B cell (primary cell): Measurements from ENCODE around the gene ZNF660. TPM values are rescaled to one million over a fixed set of nuclear protein-coding genes. Genes with fewer than 3 reads are reported as not detected.

Source experiments
- ATAC-seq: fragments of 200-7000 bp; cut with Tn5 transposase; one replicate; pipeline ENCODE4 v1.10.0; 2021; ENCODE audit warnings: low read depth, mild to moderate bottlenecking, moderate number of reproducible peaks, moderate library complexity
- CTCF ChIA-PET: fragments of 350-600 bp; sonication (Branson Sonifier 250); formaldehyde crosslinking; loops from one replicate; lab custom pipeline; 2021; ENCODE audit warnings: antibody characterized with exemption, inconsistent platforms; lab: Charles Lee
- POLR2A ChIA-PET: fragments of 350-600 bp; sonication (Branson Sonifier 250); formaldehyde crosslinking; loops from one replicate; lab custom pipeline; 2021; ENCODE audit warnings: antibody characterized with exemption; lab: Charles Lee
- DNase-seq: peaks from one replicate; pipeline ENCODE4 v3.0.0; 2013
- H2AFZ ChIP-seq: 2 replicates; pipeline ENCODE4 v1.6.1; 2012; ENCODE audit warnings: mild to moderate bottlenecking, low read depth, low read length; ENCODE audit not compliant: insufficient read depth, poor library complexity, severe bottlenecking
- H3K27ac ChIP-seq, 2 donors: 1 replicate in 1 of 2; 2 replicates in 1 of 2; pipeline ENCODE4 v1.5.1; 2012 to 2013; ENCODE audit warnings: low read length in 2 of 2, mild to moderate bottlenecking in 2 of 2, moderate library complexity in 1 of 2
- H3K27me3 ChIP-seq, 4 experiments: fragments of 200-600 bp in 1 of 4; sonication (generic) in 1 of 4; replicated peaks in 1 of 4; 1 replicate in 2 of 4; 2 replicates in 2 of 4; pipeline versions ENCODE4 v1.6.1 to v1.7.0; 2013 to 2016; ENCODE audit warnings: low read length in 3 of 4, mild to moderate bottlenecking in 2 of 4, mixed read lengths in 1 of 4, moderate library complexity in 1 of 4; ENCODE audit not compliant: insufficient read depth in 4 of 4, control insufficient read depth in 3 of 4; ENCODE audit errors: control extremely low read depth in 1 of 4
- H3K36me3 ChIP-seq, 2 experiments: replicated peaks in 1 of 2; 1 replicate in 1 of 2; 2 replicates in 1 of 2; pipeline versions ENCODE4 v1.6.1 to v1.7.1; 2013; ENCODE audit warnings: low read length in 1 of 2; ENCODE audit not compliant: insufficient read depth in 2 of 2, control insufficient read depth in 1 of 2; ENCODE audit errors: control extremely low read depth in 1 of 2, extremely low read depth in 1 of 2
- H3K4me1 ChIP-seq, 2 donors: fragments of 200-600 bp in 1 of 2; sonication (generic) in 1 of 2; 1 replicate in 1 of 2; 2 replicates in 1 of 2; pipeline versions ENCODE4 v1.5.1 to v1.6.1; 2013 to 2017; ENCODE audit warnings: low read length in 2 of 2; ENCODE audit not compliant: control insufficient read depth in 2 of 2, insufficient read depth in 2 of 2
- H3K4me2 ChIP-seq: replicated peaks from 2 replicates; pipeline ENCODE3; 2012; ENCODE audit warnings: mild to moderate bottlenecking, low read depth, low read length; ENCODE audit not compliant: poor library complexity, severe bottlenecking
- H3K4me3 ChIP-seq, 5 experiments: fragments of 200-600 bp in 1 of 5; sonication (generic) in 1 of 5; 1 replicate in 3 of 5; 2 replicates in 2 of 5; pipeline versions ENCODE4 v1.5.1 to v1.7.0; 2011 to 2016; ENCODE audit warnings: low read length in 4 of 5, mild to moderate bottlenecking in 4 of 5, low read depth in 2 of 5, control low read depth in 1 of 5, moderate library complexity in 1 of 5; ENCODE audit not compliant: insufficient read depth in 1 of 5; ENCODE audit errors: control extremely low read depth in 1 of 5, extremely low read depth in 1 of 5
- H3K79me2 ChIP-seq: fragments of 200-600 bp; sonication (generic); one replicate; pipeline ENCODE4 v1.6.0; 2016; ENCODE audit warnings: low read length; ENCODE audit not compliant: control insufficient read depth, insufficient read depth
- H3K9ac ChIP-seq: fragments of 200-600 bp; sonication (generic); 2 replicates; pipeline ENCODE4 v1.6.1; 2017; ENCODE audit warnings: mild to moderate bottlenecking, low read length, moderate library complexity
- H3K9me3 ChIP-seq, 3 donors: one replicate each; pipeline versions ENCODE4 v1.6.1 to v1.7.1; 2013; ENCODE audit warnings: low read length in 2 of 3; ENCODE audit not compliant: control insufficient read depth in 2 of 3, insufficient read depth in 1 of 3; ENCODE audit errors: control extremely low read depth in 1 of 3
- H4K20me1 ChIP-seq: 2 replicates; pipeline ENCODE4 v1.6.0; 2012; ENCODE audit warnings: mild to moderate bottlenecking, low read length; ENCODE audit not compliant: insufficient read depth, control insufficient read depth, poor library complexity, severe bottlenecking
- H3K27ac Mint-ChIP-seq: one replicate; pipeline ENCODE4 v1.8.0; 2021; ENCODE audit warnings: mixed read lengths
- H3K27me3 Mint-ChIP-seq: one replicate; pipeline ENCODE4 v1.8.0; 2021; ENCODE audit warnings: mixed read lengths
- H3K4me1 Mint-ChIP-seq: one replicate; pipeline ENCODE4 v1.8.0; 2021; ENCODE audit warnings: mixed read lengths
- H3K4me3 Mint-ChIP-seq: one replicate; pipeline ENCODE4 v1.8.0; 2021; ENCODE audit warnings: mixed read lengths
- H3K9me3 Mint-ChIP-seq: one replicate; pipeline ENCODE4 v1.8.0; 2022; ENCODE audit warnings: mixed read lengths; ENCODE audit not compliant: insufficient read depth
- CTCF ChIP-seq: fragments of 200-600 bp; IDR thresholded peaks from one replicate; pipeline ENCODE4 v1.8.0; 2022; ENCODE audit warnings: antibody characterized with exemption, mild to moderate bottlenecking
- EZH2 ChIP-seq: IDR thresholded peaks from 2 replicates; pipeline ENCODE4 v1.6.1; 2012; ENCODE audit warnings: borderline replicate concordance, low read depth, mild to moderate bottlenecking, moderate library complexity, low read length; ENCODE audit not compliant: insufficient read depth, poor library complexity, severe bottlenecking
- WGBS: methylation state at CpG from one replicate; pipeline ENCODE4 v1.1.5; 2013; ENCODE audit warnings: missing lambda C conversion rate; ENCODE audit not compliant: insufficient coverage; 5-methylcytosine and 5-hydroxymethylcytosine counted together
- intact Hi-C: fragments of 100-400 bp; cut with micrococcal nuclease; formaldehyde crosslinking; loops from one replicate; pipeline ENCODE4 v1.10.0; 2022
- polyA plus RNA-seq: library from polyadenylated mRNA; depleted of rRNA; stranded (reverse); fragments of >200 nt; gene quantifications from 2 replicates; pipeline ENCODE4 v1.2.3, GENCODE V29; 2012
- total RNA-seq, 2 donors: library from RNA; stranded (reverse); fragments of 120-200 nt in 1 of 2; gene quantifications; 1 replicate in 1 of 2; 2 replicates in 1 of 2; pipeline versions ENCODE4 v1.2.3 to v1.2.4, GENCODE V29; 2013 to 2022

ZNF660 gene
- total and polyA plus RNA-seq, 2 donors (not counting 1 experiment from before 2014, with no cell fraction given), result 0.49 to 8.7 TPM

DNA sequence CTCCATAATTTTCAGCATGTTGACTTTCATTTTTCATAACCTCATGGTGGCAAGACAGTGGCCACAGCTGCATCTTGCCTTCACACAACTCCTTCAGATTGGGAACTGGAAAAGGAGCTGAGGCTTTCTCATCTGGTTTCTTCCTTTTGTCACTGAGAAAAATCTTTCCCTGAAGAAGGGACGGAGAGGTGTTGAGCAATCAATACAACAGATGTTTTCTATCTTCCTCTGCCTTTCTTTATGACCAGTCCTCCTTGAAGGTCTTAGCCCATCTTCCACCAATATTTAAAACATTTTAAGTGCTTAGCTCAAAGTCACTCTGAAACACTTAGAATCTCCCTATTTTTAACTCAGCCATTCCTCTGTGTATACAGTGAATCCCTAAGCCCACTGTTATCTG is 11.9 kb downstream of the ZNF660 start:
- ChIA-PET POLR2A (no interaction called here), CTCF (no interaction called here)
- Mint-ChIP-seq H3K27me3 (no peaks in the 10 kb centered on the region), H3K9me3 (peaks cover 20% of the 10 kb centered on the region), H3K4me3 (no peak overlapping the region), H3K4me1 (no peaks in the 10 kb centered on the region), H3K27ac (no peak overlapping the region)
- TF ChIP-seq CTCF, result no peak
- TF ChIP-seq EZH2, result no peak
- Histone ChIP-seq H3K36me3 (peaks cover 0 to 9% of the 10 kb centered on the region in 2 experiments), H2AFZ (no peak overlapping the region), H3K4me3 (no peak overlapping the region), H3K27ac (no peak overlapping the region), H3K27me3 (no peaks in the 10 kb centered on the region), H3K9ac (no peak overlapping the region), H3K4me1 (no peaks in the 10 kb centered on the region), H4K20me1 (no peaks in the 10 kb centered on the region), H3K9me3 (peaks cover 6 to 19% (median 15%) of the 10 kb centered on the region in 3 donors), H3K79me2 (no peaks in the 10 kb centered on the region), H3K4me2 (no peak overlapping the region)
- ATAC-seq, result no peak
- DNase-seq, result no peak
- WGBS, result no CpG with 5 or more reads among the region's 1 CpG
- intact Hi-C loops, result no loop called here

GRCh38 chr3:44601749-44602148 is 17.0 kb downstream of the ZNF660 start:
- no peak overlapping the region for H3K9ac ChIP-seq
- intact Hi-C loops, result no loop called here
- Mint-ChIP-seq H3K9me3 (peaks cover 4% of the 10 kb centered on the region), H3K27ac (no peak overlapping the region), H3K4me1 (no peaks in the 10 kb centered on the region), H3K27me3 (no peaks in the 10 kb centered on the region), H3K4me3 (no peak overlapping the region)
- H3K36me3 ChIP-seq, result no peaks in the 10 kb centered on the region
- WGBS, result no CpG with 5 or more reads among the region's 2 CpGs
- no peak overlapping the region for H2AFZ ChIP-seq
- H4K20me1 ChIP-seq, result no peaks in the 10 kb centered on the region
- no peaks in the 10 kb centered on the region for H3K27me3 ChIP-seq
- H3K4me3 ChIP-seq, result no peak overlapping the region
- no peak overlapping the region for H3K27ac ChIP-seq
- H3K9me3 ChIP-seq, result peaks cover 0 to 3% (median 0%) of the 10 kb centered on the region in 3 donors
- no peaks in the 10 kb centered on the region for H3K79me2 ChIP-seq
- ChIA-PET CTCF (no interaction called here), POLR2A (no interaction called here)
- H3K4me1 ChIP-seq, result no peaks in the 10 kb centered on the region
- H3K4me2 ChIP-seq, result no peak overlapping the region
- ATAC-seq (no peak), DNase-seq (no peak)
- TF ChIP-seq CTCF, result no peak
- TF ChIP-seq EZH2, result no peak
